ENCODE results near the gene NPEPPS.
A peak's percentile ranks its signal among the peaks of the same experiment; 100 is the strongest.

- TF ChIP-seq CTCF (IDR thresholded peaks at IDR 0.05; ENCODE audit: insufficient read depth, low read length, poor library complexity, severe bottlenecking) (peak; percentile 67), EZH2phosphoT487 (conservative IDR thresholded peaks at IDR 0.05; ENCODE audit: low read length) (no peak)
Observed at GRCh38 chr17:47615766-47616424, 85.0 kb downstream of the NPEPPS start.

Data from SU-DHL-6 (cell line).